ENCODE measurements around the gene HOXA4.

The HOXA4 gene

DNA sequence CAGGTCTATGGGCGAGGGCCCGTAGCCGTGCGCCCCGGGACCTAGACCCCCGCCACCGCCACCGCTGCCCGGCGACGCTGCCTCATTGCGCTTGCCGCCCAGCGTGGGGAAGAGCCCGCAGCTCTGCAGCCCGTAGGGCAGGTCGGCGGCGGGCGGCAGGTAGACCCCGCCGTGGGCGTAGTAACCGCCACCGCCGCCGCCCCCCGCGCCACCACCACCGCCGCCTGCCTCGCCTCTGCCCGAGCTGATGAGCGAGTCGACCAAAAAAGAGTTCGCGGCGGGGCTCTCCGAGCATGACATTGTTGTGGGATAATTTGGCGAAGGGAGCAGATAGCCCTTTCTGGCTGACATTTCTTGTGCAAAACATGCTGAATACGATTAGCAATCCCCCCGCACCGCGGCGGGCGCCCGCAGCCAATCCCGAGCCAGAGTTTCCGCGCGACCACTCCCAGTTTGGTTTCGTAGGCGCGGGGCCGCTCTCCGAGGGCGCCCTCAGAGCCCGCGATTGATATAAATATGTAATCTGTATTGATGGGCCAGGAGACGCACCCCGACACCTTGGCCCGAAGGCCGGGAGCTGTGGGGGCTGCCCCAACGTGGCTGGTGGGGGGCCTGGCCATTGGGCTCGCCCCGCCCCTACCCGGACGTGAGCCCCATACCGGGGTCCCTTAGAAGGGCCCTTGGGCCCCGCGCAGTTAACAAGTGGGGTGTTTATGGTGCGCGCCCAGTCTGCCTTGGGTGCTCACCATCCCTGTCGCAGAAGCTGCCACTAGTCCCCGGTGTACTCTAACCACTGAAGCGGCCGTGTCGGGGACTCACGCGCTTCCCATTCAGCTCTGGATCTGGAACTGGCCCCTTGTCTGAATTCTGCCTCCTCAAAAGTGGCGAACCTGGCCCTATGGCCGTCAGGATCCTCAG lies 43.7 kb upstream of the HOXA4 start, which contains the start of gene HOXA10:
Gene HOXA10 (minus strand): TSS at position 365 of the 918 bp plus-strand sequence. CDS start 14 bp downstream, at position 351.
- no peaks in the 10 kb centered on the region for H3K9me3 ChIP-seq (ENCODE audit: control insufficient read depth, insufficient read depth, low read depth, low read length)
- H3K27me3 ChIP-seq (ENCODE audit: control insufficient read depth, insufficient read depth, low read length): peaks cover 100% of the 10 kb centered on the region
- H3K9ac ChIP-seq (ENCODE audit: low read length): peak within 1 kb of the TSS; percentile 93
- H3K4me1 ChIP-seq (ENCODE audit: control insufficient read depth, insufficient read depth, low read length): peaks cover 13% of the 10 kb centered on the region
- H3K36me3 ChIP-seq (ENCODE audit: control insufficient read depth, insufficient read depth, low read length): no peaks in the 10 kb centered on the region
- peak within 1 kb of the TSS; percentile 48 for H3K4me3 ChIP-seq (ENCODE audit: low read depth, low read length)
- no peak within 1 kb of the TSS for H3K27ac ChIP-seq (ENCODE audit: low read depth, low read length)

DNA sequence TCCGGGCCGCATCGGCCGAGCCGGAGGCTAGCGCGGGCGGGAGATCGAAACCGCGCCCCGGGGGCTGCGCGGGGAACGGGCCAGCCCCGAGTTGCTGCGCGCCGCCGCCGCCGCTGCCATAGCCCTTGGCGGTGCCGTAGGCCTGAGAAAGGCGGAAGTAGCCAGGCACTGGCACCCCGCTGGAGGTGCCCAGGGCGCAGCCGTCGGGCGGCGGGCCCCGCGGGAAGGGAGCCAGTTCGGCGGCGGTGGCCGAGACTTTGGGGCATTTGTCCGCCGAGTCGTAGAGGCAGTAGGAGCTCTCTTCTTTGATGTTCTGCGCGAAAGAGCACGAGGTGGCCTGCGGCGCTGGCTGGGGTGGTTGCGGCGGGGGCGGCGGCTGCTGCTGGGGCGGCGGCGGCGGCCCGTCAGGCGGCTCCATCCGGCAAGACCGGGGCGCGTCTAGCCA lies 43.0 kb upstream of the HOXA4 start:
- Histone ChIP-seq H3K36me3 (ENCODE audit: control insufficient read depth, insufficient read depth, low read length) (no peaks in the 10 kb centered on the region), H3K4me3 (ENCODE audit: low read depth, low read length) (peak overlapping the region; percentile 48), H3K9me3 (ENCODE audit: control insufficient read depth, insufficient read depth, low read depth, low read length) (no peaks in the 10 kb centered on the region), H3K9ac (ENCODE audit: low read length) (peak overlapping the region; percentile 93), H3K27me3 (ENCODE audit: control insufficient read depth, insufficient read depth, low read length) (peaks cover 100% of the 10 kb centered on the region), H3K4me1 (ENCODE audit: control insufficient read depth, insufficient read depth, low read length) (peaks cover 11% of the 10 kb centered on the region), H3K27ac (ENCODE audit: low read depth, low read length) (no peak overlapping the region)

- peaks cover 100% of the 10 kb centered on the region for H3K27me3 ChIP-seq (ENCODE audit: control insufficient read depth, insufficient read depth, low read length)
- peak overlapping the region; percentile 93 for H3K9ac ChIP-seq (ENCODE audit: low read length)
- H3K9me3 ChIP-seq (ENCODE audit: control insufficient read depth, insufficient read depth, low read depth, low read length): no peaks in the 10 kb centered on the region
- peak overlapping the region; percentile 48 for H3K4me3 ChIP-seq (ENCODE audit: low read depth, low read length)
- no peak overlapping the region for H3K27ac ChIP-seq (ENCODE audit: low read depth, low read length)
- H3K36me3 ChIP-seq (ENCODE audit: control insufficient read depth, insufficient read depth, low read length): no peaks in the 10 kb centered on the region
- H3K4me1 ChIP-seq (ENCODE audit: control insufficient read depth, insufficient read depth, low read length): peaks cover 11% of the 10 kb centered on the region
Measured at GRCh38 chr7:27172823-27173510, 42.4 kb upstream of the HOXA4 start.

DNA sequence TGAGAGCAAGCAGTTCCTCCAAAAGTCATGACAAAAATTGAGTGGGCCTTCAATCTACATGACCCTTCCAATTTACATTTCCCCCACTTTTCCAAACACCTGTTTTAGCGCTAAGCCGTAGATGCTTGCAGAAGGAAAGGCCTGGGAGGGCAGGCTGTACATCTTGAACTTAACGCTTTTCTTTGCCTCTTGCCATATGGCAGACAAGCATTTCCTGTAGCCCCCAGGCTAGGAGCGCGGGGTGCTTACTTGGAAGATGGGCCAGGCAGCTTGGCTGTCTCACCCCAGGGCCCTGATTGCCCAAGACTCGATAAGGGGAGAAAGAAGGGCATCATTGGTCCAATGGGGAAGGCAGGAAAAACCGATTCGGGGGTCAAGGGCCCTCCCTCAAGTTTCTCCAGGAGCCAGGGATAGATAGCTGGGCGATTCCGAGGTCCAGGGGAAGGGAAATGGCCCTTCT lies 41.8 kb upstream of the HOXA4 start:
- Histone ChIP-seq H3K9ac (ENCODE audit: low read length) (peak overlapping the region; percentile 93), H3K4me3 (ENCODE audit: low read depth, low read length) (peak overlapping the region; percentile 48; the same call in 1 of the 2 replicates), H3K4me1 (ENCODE audit: control insufficient read depth, insufficient read depth, low read length) (peaks cover 11% of the 10 kb centered on the region)

DNA sequence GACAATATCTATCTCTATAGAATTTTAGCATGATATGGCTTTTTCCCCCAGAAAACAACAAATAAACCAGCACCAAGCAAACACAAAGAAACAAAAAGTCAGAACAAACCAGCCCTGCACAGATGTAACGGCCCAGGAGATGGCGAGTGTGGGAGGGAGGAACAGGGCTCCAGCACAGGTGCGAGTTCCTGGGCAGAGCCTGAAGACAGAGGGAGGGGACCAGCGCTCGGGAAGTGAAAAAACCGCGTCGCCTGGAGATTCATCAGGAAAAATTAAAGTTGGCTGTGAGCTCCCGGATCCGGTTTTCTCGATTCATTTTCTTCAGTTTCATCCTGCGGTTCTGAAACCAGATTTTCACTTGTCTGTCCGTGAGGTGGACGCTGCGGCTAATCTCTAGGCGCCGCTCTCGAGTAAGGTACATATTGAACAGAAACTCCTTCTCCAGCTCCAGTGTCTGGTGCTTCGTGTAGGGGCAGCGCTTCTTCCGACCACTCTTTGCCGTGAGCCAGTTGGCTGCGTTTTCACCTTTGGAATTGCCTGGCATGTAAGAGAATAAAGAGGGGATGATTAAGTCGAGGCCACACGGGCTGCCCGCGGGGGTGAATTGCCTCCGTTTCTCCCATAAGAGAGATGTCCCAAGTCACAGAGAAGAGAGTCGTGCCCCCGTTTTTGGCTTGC lies 41.2 kb upstream of the HOXA4 start:
- Histone ChIP-seq H3K36me3 (ENCODE audit: control insufficient read depth, insufficient read depth, low read length) (no peaks in the 10 kb centered on the region), H3K9ac (ENCODE audit: low read length) (peak overlapping the region; percentile 93), H3K27ac (ENCODE audit: low read depth, low read length) (no peak overlapping the region; the same call in 1 of the 2 replicates), H3K4me3 (ENCODE audit: low read depth, low read length) (peak overlapping the region; percentile 48; the same call in 1 of the 2 replicates), H3K4me1 (ENCODE audit: control insufficient read depth, insufficient read depth, low read length) (peaks cover 15% of the 10 kb centered on the region), H3K9me3 (ENCODE audit: control insufficient read depth, insufficient read depth, low read depth, low read length) (no peaks in the 10 kb centered on the region), H3K27me3 (ENCODE audit: control insufficient read depth, insufficient read depth, low read length) (peaks cover 100% of the 10 kb centered on the region)

More for the DNA sequence above, 41.8 kb upstream of the HOXA4 start:
- Histone ChIP-seq H3K36me3 (ENCODE audit: control insufficient read depth, insufficient read depth, low read length) (no peaks in the 10 kb centered on the region), H3K9me3 (ENCODE audit: control insufficient read depth, insufficient read depth, low read depth, low read length) (no peaks in the 10 kb centered on the region), H3K27ac (ENCODE audit: low read depth, low read length) (no peak overlapping the region), H3K27me3 (ENCODE audit: control insufficient read depth, insufficient read depth, low read length) (peaks cover 100% of the 10 kb centered on the region)

- Histone ChIP-seq H3K9me3 (ENCODE audit: control insufficient read depth, insufficient read depth, low read depth, low read length) (no peaks in the 10 kb centered on the region), H3K4me1 (ENCODE audit: control insufficient read depth, insufficient read depth, low read length) (peaks cover 17% of the 10 kb centered on the region), H3K4me3 (ENCODE audit: low read depth, low read length) (peak overlapping the region; percentile 48; the same call in 1 of the 2 replicates), H3K27me3 (ENCODE audit: control insufficient read depth, insufficient read depth, low read length) (peaks cover 100% of the 10 kb centered on the region), H3K36me3 (ENCODE audit: control insufficient read depth, insufficient read depth, low read length) (no peaks in the 10 kb centered on the region), H3K9ac (ENCODE audit: low read length) (peak overlapping the region; percentile 93), H3K27ac (ENCODE audit: low read depth, low read length) (no peak overlapping the region; the same call in 1 of the 2 replicates)
Measured at GRCh38 chr7:27171325-27171636, 40.7 kb upstream of the HOXA4 start.

DNA sequence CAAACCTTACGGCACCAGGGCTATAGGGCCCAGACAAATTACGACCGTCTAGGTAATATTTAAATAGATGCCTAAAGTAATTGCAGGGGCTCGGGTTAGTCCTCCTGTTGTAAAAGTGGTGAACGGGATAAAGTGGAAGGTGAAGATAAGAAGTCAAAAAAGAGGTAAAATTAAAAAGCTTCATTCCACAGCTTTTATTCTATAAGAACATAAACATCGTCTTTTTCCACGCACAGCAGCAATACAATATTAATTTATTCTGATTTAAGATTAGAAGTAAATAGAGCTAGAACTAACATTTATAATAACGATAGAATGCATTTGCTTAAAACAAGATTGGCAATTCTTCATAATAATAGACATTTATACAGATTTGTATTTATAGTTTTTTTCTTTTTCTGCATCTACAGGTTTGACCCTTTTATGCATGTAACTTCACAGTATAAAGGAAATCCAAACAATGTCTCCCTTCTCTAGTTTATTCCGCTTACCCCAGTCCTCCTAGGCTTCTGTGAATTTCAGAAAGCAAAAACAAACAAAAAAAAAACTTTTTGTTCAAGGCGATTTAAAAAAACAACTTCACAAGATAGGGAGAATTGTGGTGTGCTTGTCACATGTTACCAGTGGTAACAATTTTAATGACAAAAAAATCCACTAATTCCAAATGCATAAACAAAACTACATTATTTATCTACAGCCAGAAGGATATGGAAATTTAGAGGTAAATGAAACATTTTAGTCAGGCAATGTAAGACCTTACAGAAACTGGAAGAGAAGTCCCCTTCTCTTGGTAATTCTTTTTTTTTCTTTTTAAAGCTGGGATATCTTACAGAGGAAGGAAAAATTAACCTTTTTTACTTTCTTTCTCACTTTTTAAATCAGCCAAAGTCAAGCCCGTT lies 40.1 kb upstream of the HOXA4 start:
- Histone ChIP-seq H3K27me3 (ENCODE audit: control insufficient read depth, insufficient read depth, low read length) (peaks cover 100% of the 10 kb centered on the region), H3K9ac (ENCODE audit: low read length) (peak overlapping the region; percentile 93), H3K36me3 (ENCODE audit: control insufficient read depth, insufficient read depth, low read length) (no peaks in the 10 kb centered on the region), H3K9me3 (ENCODE audit: control insufficient read depth, insufficient read depth, low read depth, low read length) (no peaks in the 10 kb centered on the region), H3K4me1 (ENCODE audit: control insufficient read depth, insufficient read depth, low read length) (peaks cover 17% of the 10 kb centered on the region), H3K4me3 (ENCODE audit: low read depth, low read length) (peak overlapping the region; percentile 48; the same call in 1 of the 2 replicates), H3K27ac (ENCODE audit: low read depth, low read length) (no peak overlapping the region; the same call in 1 of the 2 replicates)

DNA sequence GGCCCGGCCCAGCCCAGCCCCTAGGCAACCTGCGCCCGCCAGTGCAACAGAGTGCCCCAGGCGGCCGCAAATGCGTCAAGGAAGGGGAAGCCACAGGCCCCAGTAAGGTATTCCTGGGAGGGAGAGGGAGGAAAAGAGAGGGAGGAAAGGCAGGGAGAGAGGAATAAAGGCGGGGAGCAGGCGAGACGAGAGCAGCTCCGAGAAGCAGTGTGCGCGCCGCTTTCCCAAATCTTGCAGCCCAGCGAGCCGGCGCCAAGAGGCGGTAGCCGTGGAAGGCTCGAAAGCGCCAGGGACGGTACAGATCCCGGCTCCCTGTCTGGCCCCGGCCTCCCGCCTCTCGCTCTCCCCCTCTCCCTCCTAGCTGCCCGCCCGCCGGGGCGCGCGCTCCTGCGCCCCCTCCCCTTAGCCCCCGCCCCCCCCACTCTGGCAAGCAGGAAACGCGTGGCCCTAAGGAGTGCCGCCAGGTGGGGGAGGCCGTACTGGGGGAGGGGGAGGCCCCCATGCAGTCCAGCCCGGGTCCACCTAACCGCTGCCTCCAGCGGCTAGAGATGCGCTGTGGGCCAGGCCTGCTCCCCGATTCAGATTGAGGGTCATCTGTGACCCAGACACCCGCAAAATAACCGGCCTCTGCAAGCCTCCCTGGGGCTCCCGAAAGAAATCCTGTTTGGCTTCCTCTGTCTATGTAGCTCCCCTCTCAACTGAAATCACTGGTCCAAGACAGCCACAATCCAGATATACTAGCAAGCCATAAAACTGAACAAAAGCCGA lies 39.3 kb upstream of the HOXA4 start:
- H3K27ac ChIP-seq (ENCODE audit: low read depth, low read length): peak overlapping the region; percentile 24; the same call in 1 of the 2 replicates
- peaks cover 100% of the 10 kb centered on the region for H3K27me3 ChIP-seq (ENCODE audit: control insufficient read depth, insufficient read depth, low read length)
- no peaks in the 10 kb centered on the region for H3K36me3 ChIP-seq (ENCODE audit: control insufficient read depth, insufficient read depth, low read length)
- H3K4me3 ChIP-seq (ENCODE audit: low read depth, low read length): peak overlapping the region; percentile 59
- no peaks in the 10 kb centered on the region for H3K9me3 ChIP-seq (ENCODE audit: control insufficient read depth, insufficient read depth, low read depth, low read length)
- peaks cover 22% of the 10 kb centered on the region for H3K4me1 ChIP-seq (ENCODE audit: control insufficient read depth, insufficient read depth, low read length)
- peak overlapping the region; percentile 93 for H3K9ac ChIP-seq (ENCODE audit: low read length)

GRCh38 chr7:27168265-27168947 lies 37.8 kb upstream of the HOXA4 start:
- peak overlapping the region; percentile 12; the same call in 1 of the 2 replicates for H3K27ac ChIP-seq (ENCODE audit: low read depth, low read length)
- H3K36me3 ChIP-seq (ENCODE audit: control insufficient read depth, insufficient read depth, low read length): no peaks in the 10 kb centered on the region; the same call in 1 of the 2 replicates
- peaks cover 32% of the 10 kb centered on the region for H3K4me1 ChIP-seq (ENCODE audit: control insufficient read depth, insufficient read depth, low read length)
- H3K9me3 ChIP-seq (ENCODE audit: control insufficient read depth, insufficient read depth, low read depth, low read length): no peaks in the 10 kb centered on the region
- H3K4me3 ChIP-seq (ENCODE audit: low read depth, low read length): peak overlapping the region; percentile 59
- peaks cover 100% of the 10 kb centered on the region for H3K27me3 ChIP-seq (ENCODE audit: control insufficient read depth, insufficient read depth, low read length)
- H3K9ac ChIP-seq (ENCODE audit: low read length): peak overlapping the region; percentile 93

Data from HUES6 (cell line).